HG03571 (cell line): ENCODE measurements around the gene CFAP65.

Source experiments
- ATAC-seq: cut with Tn5 transposase; IDR thresholded peaks from one replicate; pipeline ENCODE4 v1.9.1; 2021; ENCODE audit not compliant: unreplicated experiment

The CFAP65 gene

DNA sequence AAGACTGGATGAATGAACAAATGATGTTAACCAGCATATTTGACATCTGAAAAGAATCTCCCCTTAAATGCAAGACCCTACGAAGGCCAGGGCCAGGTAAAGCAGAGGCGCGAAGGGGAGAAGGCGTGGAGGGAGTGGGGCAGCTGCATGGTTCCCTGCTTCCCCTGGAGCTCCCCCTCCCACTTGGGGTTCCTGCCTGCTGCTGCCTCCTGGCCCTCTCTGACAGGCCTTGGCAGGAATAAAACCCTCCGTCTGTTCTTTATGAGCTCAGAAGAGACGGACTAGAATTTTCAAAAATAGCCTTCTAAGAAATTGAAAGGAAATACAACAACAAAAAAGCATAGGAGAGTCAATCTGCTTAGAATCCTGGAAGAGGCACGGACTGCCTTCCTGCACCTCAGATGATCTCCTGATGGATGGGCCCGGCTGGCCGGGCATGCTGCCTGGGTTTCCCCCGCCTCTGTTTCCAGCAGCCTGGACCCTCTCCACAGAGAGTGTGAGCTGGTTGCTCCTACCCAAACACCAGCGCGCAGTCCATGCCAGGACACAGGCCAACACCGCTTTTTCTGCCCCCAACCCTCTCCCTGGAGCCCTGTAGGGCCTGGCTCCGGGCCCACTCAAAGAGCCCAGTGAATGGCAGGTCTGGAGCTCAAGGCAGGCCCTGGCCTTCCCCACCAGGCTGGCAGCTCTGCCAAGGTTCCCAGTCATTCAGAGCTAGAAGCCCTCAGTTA lies 23.9 kb downstream of the CFAP65 start:
- no peak for ATAC-seq

DNA sequence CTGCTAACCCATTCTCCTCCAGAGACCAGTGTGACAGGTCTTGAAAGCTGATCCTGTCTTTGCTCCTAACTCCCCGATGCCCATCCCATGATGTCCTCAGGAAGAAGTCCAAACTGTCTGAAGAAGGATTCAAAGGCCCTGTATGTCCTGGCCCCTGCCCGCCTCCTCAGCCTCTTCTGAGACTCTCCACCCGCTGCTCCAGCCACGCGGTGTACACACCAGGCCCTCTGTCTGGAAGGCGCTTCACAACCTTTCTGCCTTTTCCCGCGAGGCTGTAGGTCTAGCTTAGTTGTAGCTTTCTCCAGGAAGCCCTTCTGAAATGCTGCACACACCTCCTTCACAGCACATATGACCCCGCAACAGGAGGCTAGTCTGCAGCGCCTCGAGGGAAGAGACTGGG lies 24.6 kb downstream of the CFAP65 start:
- no peak for ATAC-seq

DNA sequence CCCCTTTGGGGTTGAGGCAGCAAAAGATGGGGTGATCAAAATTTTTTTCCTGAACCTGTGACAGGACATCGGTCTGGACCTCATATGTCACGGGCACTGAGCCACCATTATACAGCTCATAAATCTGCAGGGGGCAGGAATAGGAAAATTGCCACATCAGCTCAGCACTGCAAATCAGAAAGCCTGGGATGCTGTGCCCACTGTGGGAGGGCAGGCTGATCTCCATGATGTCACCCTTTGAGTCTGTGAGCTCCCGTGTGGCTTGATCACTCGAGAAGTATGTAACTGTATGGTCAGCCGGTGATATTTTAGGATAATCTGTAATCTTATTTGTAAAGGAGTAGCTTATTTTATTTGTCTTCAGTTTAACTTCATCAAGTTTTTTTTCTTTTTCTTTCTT lies 30.4 kb downstream of the CFAP65 start:
- no peak for ATAC-seq

DNA sequence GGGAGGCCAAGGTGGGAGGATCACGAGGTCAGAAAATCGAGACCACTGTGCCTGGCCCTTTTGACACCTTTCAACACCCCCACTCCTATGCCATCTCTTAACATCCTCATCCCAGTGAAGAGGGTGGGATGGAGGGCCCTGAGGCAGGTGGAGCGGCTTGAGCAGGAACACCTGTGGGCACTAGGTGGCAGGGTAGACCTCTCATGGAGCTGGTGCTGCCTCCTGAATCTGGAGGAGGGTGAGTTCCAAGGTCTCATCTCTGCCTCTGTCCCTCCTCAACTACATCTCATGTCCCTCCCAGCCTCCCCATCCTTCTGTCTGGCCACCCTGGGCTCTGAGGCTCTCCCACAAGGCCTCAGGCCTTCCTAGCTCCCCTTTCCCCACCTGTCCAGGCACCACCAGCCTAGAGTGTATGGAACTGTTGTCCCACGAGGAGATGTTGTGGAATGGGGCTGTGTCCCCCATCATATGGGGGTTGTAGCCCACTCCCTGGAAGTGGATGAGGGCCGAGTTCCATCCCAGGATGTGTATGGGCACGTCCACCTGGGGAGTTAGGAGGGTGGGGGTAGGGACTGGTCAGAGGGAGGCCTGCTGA lies 31.1 kb downstream of the CFAP65 start:
- no peak for ATAC-seq

DNA sequence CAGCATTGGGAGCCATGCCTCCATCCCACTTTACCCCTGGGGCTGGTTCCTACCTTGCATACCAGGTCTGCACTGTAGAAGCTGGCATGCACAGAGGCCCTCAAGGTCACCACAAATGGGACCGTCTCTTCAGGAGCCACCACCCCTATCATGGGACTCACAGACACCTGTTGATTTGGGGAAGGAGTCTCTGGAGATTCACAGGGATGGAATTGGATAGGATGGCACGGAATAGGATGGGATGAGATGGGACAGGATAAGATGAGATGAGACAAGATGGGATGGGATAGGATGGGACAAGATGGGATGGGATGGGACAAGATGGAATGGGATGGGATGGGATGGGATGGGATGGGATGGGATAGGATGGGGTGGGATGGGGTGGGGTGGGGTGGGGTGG lies 32.0 kb downstream of the CFAP65 start:
- ATAC-seq = no peak

DNA sequence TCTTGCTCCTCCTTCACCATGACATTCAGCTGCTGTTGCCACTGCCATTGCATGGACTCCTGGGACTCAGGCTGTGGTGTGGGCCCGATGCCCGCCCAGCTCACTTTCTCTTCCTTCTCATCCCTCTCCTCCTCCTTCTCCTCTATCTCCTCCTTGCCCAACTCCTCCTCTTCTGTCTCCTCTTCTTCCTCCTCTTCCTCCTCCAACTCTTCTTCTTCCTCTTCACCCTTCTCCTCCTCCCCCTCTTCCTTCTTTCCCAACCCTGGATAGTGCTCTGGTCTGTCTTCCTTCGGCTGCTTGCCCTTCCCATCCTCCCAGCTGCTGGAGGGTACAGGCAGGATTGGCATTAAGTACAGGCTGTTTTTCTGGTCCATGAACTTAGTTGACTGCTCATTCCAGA lies 37.3 kb downstream of the CFAP65 start:
- no peak for ATAC-seq

DNA sequence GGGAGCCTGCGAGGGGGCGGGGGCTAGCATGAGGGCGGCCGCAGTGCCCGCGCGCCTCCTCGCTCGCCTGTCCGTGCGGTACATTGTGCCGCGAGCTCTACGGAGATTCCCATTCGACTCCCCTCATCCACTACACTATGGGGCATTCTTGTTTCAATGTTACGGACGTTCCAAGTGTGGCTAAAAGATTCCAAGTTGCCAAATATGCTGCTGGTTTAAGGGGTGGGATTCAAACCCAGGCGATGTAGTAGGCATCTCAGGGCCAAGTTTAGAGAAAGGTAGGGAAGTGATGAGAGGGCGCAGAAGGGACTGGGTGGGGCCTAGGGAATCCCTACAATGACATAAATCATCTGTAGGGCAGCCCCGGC lies 38.1 kb downstream of the CFAP65 start:
- ATAC-seq = no peak

DNA sequence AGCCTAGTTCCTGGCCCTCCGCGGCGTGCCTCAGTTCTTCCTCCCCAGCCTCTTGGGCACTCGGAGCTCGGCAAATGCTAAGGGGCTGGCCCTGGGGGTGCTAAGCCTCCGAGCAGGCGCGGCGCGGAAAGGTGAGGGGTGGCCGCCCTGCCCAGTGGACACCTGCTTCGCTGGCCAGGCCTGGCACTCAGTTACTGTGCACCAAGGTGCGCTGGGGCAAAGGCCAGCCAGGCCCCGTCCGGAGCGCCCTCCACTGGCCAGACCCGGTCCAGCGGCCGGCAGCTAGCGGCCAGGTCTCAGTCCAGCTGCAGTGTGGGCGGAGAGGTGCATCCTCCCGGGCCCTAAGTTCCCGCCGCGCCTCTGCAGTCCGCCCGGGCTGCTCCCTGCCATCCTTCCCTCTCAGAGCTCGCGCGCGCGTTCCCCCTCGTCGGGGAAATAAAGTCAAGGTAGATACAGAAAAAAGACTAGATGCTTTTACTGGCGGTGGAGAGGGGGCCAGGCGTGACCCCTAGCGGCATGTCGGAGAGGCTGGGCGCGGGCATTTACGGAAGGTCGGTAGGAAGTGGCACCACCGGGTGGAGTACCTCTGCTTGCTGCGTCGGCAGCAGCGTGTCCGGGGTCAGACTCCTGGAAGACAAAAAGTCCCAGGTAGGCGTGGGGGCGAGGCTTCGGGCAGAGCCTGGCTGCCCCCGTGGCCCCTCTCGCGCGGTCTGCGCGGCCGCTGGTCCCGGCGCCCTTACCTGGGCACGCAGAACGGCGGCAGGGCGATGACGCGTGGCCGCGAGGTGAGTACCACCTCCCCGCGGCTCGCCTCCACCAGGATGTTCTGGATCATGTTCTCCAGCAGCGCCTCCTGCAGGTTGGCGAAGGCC lies 38.7 kb downstream of the CFAP65 start:
- ATAC-seq = no peak

DNA sequence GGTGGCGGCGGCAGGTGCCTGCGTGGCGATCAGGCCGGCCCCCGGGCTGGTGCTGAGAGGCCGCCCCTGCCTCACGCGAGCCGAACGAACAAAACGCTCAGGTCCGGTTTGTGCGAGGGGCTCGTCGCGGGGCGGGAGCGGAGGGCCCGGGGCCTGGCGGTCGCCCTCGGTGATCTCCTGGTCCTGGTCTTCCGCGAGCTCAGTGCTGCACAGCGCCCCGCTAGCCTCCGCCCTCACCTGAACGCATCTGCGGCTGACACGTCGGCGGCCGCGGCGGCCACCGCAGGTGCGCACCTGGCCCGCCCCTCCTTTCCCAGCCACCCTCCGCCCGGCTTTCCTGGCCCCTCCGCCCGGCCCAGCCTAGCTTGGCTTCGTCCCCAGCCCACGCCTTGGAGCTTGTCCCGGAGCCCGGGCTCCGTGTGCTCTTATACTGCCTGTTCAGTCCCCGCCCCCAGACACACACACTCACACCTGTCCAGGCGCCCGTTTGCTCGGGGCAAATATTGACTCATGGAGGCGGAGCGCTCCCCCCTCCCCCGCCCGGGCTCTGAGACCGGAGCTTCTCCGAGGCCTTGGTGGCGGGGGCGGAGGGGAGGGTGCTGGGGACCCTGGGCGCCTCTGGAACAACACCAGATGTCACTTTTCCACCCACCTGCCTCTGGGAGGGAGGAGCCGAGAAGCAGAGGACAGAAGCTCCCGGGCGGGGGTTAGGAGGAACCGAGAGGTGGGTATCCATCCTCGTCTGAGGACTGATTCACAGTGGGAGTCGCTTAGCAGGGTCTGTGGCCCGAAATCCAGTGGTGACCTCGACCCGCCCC lies 39.5 kb downstream of the CFAP65 start:
- ATAC-seq = no peak

DNA sequence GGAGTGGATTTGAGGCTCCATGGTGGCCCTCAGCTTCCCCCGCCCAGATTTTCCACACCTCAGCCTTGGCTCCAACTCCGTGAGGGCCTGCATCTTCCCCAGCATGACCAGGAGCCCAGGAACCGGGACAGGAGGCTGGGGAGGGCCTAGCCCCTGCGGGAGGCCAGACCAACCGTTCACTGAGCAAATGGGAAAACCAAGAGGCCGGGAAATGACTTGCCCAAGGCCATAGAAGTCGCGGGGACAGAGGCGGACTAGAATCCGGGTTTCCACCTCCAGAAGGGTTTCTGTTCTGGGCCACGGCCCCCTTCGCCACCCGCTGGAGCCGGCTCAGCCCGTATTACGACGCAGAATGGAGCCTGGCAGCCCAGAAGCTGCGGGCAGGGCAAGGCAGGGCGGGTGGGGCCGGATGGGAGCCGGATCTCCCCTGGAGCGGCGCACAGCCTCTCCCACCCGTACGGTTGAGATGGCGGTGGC lies 40.2 kb downstream of the CFAP65 start:
- ATAC-seq = no peak

DNA sequence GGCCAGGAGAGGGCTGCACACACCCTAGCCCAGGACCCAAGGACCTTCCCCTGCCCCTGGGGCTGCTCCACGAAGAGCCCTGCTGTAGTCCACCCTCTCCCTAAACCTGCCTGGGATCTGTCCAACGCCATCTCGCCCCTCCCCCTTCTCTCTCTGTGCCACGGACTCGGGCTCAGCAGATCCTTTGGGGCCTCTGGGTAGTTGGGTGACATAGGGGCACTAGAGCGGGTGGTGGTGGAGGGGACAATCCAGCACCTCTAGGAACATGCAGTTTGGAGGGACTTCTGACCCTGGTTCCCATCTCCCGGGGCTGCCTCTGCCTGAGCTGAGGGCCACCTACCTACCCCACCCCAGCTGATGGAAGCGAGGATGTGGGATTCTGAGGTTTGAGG lies 40.8 kb downstream of the CFAP65 start:
- ATAC-seq = no peak

DNA sequence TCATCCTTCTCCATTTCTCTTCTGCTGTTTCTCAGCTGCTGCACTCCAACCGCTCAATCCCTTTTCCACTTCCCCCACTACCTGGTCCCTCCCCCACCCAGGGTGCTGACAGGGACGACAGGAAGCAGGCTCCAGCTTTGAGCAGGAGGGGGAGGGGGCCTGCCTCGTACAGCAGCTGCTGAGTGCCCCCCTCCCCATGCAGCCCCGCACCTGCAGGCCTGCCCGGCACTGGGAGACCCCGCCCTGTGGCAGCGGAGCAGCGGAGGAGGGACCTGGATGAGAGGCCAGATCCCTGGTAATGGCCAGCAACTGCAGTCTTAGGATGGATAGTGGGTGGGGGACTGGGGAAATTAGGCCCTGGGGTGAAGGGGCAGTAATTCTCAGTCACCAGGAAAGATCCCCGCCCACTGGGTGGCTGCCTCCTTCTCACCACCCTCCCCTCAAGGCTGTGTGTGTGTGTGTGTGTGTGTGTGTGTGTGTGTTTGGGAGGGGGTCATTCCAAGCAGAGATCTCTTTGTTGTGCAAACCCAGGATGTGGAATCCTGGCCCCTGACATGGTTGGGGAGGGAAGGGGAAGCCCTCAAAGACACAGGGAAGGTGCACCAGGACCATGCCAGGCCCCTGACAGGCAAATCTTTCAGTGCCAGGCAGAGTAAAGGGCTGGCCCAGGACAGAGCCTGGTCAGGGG lies 41.3 kb downstream of the CFAP65 start:
- ATAC-seq = no peak

DNA sequence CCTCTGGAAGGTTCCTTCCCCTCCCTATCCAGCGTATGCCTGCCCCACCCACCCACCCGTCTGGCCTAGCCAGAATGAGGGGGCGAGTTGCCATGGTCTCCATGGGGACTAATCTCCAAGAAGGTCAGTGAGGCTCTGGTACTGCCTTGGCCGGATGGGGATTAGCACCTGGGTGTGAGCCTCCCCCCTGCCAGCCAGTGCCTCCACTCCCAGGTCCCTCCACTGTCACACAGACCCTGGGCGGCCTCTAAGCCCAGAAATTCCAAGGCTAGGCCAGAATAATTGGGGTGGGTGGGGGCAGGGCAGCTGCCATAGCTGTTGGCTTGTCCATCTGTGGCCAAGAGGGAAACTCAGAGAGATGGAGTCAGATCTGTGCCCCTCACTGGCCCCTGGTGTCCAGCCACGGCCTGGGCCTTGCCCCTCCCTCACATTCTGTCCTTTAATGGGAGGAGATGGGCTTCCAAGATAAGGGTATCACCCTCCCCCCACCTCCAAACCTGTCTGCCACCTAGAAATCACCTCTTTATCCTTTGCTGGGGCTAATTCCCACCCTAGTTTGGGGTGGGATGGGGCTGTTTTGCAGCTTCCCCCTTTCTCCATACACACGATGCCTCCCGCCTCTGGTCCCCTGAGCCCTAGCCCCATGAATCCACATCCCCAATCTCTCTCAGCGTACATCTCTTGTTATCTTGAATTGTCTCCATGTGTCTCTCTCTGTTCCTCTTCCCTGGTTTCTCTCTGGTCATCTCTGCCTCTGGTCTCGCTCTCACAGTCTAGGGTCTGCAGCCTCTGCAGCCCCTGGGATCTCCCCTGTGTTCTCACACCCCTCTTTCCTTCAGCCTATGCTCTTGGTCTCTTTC lies 42.1 kb downstream of the CFAP65 start:
- no peak for ATAC-seq

DNA sequence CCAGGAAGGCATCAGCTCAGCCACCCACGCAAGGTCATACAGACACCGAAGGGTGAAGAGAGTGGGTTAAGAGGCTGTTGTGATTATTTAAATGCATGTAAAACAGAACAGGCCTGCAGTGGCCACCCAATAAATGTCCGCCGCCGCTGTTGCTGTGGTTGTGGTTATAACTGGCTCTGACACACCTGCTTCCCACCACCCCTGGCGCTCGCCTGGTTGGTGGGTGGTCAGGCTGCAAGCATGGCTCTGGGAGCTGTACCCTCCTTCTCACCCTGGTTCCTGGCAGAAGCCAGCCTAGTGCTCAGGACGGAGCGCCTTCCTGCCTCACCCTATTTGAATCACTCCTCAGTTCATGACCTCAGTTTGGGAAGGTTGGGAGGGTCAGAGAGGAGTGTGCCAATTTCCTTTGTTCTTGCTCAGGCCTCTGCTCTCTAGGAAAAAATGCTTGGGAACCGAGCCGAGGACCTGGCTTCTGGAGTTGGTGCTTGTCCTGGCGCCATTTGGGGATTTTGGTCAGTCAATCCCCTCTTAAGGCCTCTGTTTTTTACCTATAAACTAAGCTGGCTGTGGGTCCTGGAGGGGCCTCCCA lies 42.8 kb downstream of the CFAP65 start:
- no peak for ATAC-seq

DNA sequence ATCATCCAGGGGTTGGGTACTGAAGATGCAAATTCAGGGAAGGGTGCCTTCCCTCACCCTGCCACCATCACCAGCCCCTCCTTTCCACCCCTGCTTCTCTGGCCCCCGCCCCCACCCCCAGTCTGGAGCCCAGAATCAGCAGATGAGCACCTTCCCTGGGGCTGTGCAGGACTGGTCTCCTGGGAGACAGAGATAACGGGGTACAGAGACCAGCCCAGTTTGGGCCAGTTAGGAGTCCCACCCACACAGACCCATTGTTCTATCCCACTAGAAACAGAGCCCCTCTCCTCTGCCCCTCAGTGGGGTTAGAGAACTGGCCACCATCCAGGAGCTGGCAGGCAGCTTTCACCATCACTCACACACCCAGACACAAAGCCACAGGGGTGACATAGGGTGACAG lies 43.6 kb downstream of the CFAP65 start:
- ATAC-seq = no peak

DNA sequence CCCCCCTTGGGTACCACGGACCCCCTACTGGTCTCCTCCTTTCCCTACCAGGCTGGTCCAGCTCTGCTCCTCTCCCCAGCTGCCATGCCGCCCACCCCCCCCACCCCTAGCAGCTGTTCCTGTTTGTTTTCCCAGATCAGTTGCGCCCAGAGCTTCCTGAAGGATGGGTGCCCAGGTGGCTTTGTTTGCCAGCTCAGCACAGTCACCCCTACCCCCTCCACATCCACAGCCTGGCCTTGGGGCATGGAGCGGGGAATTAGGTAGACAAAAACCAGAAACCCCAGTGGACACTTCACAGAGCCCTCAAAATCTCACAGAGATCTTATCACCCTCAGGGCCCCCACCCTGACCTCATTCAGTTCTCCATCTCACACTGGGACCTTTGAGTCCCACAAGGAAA lies 44.4 kb downstream of the CFAP65 start:
- ATAC-seq = no peak

DNA sequence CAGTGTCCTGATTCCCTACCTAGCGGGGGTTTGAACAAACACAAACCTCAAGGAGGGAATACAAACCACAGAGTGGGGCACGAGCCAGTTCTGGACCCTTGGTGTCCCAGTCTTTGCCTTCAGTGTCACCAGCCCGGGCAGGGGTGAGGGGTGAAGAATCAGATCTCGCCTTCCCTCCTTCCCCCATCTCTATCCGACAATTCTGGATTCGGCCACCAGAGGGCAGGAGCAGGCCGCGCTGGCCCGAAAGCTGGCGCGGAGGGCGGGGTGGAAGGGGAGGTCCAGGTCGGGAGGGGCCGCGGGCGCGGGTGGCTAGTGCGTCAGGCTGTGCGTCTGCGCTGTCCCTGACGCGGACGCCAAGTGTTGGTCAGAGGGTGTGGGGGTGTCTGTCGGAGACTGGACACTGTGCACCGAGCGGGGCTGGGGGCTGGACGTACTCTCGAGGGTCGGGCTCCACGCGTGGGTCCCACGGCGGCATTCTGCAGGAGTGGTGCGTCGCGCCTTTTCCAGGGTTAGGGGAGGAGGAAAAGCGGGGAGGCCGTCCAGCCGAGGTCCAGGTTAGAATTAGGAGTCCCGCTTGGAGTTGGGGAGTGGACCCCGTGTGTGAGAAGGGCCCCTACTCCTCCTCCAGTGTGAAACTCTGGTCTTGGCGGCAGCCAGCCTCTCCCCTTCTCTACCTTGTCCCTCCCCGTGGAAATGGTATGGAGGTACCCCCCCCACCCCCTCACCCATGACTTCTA lies 45.2 kb downstream of the CFAP65 start:
- ATAC-seq = no peak

DNA sequence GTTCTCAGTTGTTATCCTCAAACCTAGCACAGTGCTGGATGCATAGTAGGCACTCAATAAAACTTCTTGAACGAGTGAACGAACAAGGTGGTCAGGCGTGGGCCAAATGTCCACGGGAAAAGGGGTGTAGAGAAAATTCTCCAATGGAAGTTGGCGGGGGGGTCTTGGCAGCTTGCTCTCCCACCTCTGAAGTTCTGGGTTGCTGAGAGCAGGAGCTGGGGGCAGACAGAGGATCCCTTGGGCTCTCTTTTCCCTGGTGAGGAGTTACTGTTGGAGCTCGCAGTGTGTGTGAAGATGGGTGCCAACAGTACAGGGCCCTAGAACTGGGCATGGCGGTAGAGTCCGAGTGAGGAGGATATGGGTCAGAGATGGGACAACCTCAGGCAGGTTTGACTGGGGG lies 45.8 kb downstream of the CFAP65 start:
- ATAC-seq = no peak
